Ascending aorta (tissue), 2 donors: ENCODE measurements around the gene IL22. TPM values are rescaled to one million over a fixed set of nuclear protein-coding genes. Genes with fewer than 3 reads are reported as not detected.

Source experiments
- DNase-seq, 2 donors: peaks; one replicate each; pipeline ENCODE4 v3.0.0-alpha.2; 2019; ENCODE audit warnings: low spot score in 2 of 2
- H3K27ac ChIP-seq, 2 donors: fragments of 200-600 bp; sonication (generic); one replicate each; pipeline ENCODE4 v1.5.1; 2016 to 2017; ENCODE audit warnings: mild to moderate bottlenecking in 1 of 2
- H3K27me3 ChIP-seq: fragments of 200-600 bp; sonication (generic); one replicate; pipeline ENCODE4 v1.5.1; 2017
- H3K36me3 ChIP-seq, 2 donors: fragments of 200-600 bp; sonication (generic); one replicate each; pipeline ENCODE4 v1.5.1; 2016
- H3K4me1 ChIP-seq, 2 donors: fragments of 200-600 bp; sonication (generic); one replicate each; pipeline ENCODE4 v1.5.1; 2016 to 2017; ENCODE audit warnings: mild to moderate bottlenecking in 1 of 2
- H3K4me3 ChIP-seq, 2 donors: fragments of 200-600 bp; sonication (generic); one replicate each; pipeline ENCODE4 v1.5.1; 2016 to 2017; ENCODE audit warnings: mild to moderate bottlenecking in 1 of 2
- H3K9me3 ChIP-seq, 2 donors: fragments of 200-600 bp; sonication (generic); one replicate each; pipeline ENCODE4 v1.5.1; 2016
- intact Hi-C: fragments of 100-400 bp; cut with DNase I; formaldehyde crosslinking; loops from one replicate; pipeline ENCODE4 v1.15.1; 2023
- total RNA-seq: library from RNA; depleted of rRNA; stranded (reverse); fragments of >200 nt; gene quantifications from one replicate; pipeline ENCODE4 v1.1.0, GENCODE V29; 2016
- TF ChIP-seq, protein P1 (sequence below), 3 experiments: fragments of 200-600 bp in 2 of 3; fragments of 450-650 bp in 1 of 3; sonication (generic) in 2 of 3; IDR thresholded peaks; one replicate each; pipeline ENCODE4 v1.5.1; 2016 to 2019; ENCODE audit warnings: antibody characterized with exemption in 3 of 3, mild to moderate bottlenecking in 1 of 3, moderate library complexity in 1 of 3

IL22 gene, protein sequence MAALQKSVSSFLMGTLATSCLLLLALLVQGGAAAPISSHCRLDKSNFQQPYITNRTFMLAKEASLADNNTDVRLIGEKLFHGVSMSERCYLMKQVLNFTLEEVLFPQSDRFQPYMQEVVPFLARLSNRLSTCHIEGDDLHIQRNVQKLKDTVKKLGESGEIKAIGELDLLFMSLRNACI
- not detected for total RNA-seq

DNA sequence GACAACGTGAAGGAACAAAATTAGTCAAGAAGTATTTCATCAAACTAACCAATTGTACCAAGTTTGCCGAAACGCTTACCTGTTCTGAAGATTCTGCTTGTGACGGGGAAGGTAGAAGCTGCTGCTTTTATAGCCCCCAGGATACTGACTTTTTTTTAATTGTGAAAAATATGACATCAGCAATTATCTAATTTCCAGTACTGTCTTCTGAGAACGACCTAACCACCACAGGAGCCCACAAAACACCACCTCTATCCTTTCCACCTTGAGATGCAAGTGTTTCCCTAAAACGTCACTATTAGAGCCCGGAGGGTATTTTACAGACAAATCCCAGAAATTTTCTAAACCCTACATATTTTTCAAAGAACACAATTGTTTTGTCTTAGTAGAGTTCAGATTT lies at the start of gene IL22:
Gene IL22 (minus strand): TSS at position 101 of the 400 bp plus-strand sequence. CDS start 156 bp downstream, outside the sequence.
- TF ChIP-seq, protein P1, sequence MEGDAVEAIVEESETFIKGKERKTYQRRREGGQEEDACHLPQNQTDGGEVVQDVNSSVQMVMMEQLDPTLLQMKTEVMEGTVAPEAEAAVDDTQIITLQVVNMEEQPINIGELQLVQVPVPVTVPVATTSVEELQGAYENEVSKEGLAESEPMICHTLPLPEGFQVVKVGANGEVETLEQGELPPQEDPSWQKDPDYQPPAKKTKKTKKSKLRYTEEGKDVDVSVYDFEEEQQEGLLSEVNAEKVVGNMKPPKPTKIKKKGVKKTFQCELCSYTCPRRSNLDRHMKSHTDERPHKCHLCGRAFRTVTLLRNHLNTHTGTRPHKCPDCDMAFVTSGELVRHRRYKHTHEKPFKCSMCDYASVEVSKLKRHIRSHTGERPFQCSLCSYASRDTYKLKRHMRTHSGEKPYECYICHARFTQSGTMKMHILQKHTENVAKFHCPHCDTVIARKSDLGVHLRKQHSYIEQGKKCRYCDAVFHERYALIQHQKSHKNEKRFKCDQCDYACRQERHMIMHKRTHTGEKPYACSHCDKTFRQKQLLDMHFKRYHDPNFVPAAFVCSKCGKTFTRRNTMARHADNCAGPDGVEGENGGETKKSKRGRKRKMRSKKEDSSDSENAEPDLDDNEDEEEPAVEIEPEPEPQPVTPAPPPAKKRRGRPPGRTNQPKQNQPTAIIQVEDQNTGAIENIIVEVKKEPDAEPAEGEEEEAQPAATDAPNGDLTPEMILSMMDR (IDR thresholded peaks at IDR 0.05) = no peak
- Histone ChIP-seq H3K9me3 (no peaks in the 10 kb centered on the region), H3K4me1 (no peaks in the 10 kb centered on the region), H3K27me3 (no peaks in the 10 kb centered on the region), H3K36me3 (no peaks in the 10 kb centered on the region), H3K27ac (no peak within 1 kb of the TSS), H3K4me3 (no peak within 1 kb of the TSS)
- DNase-seq = no peak
- intact Hi-C loops = no loop called here

DNA sequence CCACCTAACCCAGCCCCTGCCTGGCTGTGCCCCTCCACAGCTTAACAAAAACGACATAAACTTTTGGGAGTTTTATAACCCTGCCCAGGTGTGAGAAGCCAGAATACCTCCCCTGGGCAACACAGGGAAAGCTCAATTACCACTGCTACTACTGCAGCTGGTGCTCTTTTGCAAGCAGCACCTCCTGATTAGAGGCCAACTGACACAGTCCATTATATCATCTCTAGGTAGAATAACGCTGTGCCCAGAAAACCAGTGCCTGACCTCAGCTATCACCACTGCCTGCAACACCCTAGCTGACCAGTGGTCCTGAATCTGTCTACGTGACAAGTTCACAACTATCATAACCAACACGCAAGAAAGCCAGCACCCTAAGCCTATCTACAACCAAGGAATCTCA lies 44.5 kb upstream of the IL22 start:
- TF ChIP-seq, protein P1 (IDR thresholded peaks at IDR 0.05) = no peak
- Histone ChIP-seq H3K4me3 (no peak overlapping the region), H3K27me3 (no peaks in the 10 kb centered on the region), H3K27ac (no peak overlapping the region), H3K9me3 (peaks cover 6 to 18% of the 10 kb centered on the region in 2 donors), H3K4me1 (no peaks in the 10 kb centered on the region), H3K36me3 (peaks cover 8 to 36% of the 10 kb centered on the region in 2 donors)
- intact Hi-C loops = no loop called here
- DNase-seq = no peak

DNA sequence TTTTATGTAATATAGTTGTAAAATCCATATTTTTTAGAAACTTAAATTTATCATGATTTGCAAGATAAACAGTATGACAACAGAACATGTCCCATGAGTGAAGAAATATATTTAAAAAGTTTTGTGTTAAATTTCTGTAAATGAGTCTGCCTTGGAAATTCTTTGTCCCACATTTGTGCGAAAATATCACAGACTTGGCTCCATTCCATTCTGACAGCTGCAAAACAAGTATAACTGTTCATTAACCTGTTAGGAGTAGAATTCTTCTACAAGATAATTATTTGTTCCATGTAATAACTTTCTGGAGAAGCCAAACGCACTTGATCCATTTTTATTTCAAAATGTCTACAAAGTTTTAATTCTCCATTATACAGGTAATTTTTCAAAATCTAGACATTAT lies 40.8 kb upstream of the IL22 start:
- H3K9me3 ChIP-seq = peaks cover 0 to 6% of the 10 kb centered on the region in 2 donors
- H3K4me1 ChIP-seq = no peaks in the 10 kb centered on the region
- intact Hi-C loops = no loop called here
- H3K36me3 ChIP-seq = peaks cover 0 to 6% of the 10 kb centered on the region in 2 donors
- no peaks in the 10 kb centered on the region for H3K27me3 ChIP-seq
- H3K27ac ChIP-seq = no peak overlapping the region
- DNase-seq = no peak
- no peak overlapping the region for H3K4me3 ChIP-seq
- TF ChIP-seq, protein P1 (IDR thresholded peaks at IDR 0.05) = no peak

DNA sequence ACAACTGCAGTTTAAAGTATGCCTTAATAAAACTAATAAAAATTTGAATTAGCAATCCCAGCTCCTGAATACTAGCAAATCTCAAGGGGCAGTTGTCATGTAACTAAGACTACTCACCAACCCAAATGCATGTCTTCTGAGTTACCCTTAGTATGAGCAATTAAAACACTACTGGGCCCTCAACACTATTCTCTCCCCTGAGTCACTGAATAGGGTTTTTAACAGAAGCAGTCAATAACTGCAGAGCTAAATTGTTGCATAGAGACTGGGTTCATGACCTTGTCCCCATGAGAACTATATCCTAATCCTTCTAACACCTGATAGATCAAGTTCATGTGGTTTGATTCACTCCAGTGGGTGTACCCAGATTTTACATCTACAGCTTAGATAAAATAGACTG lies 39.9 kb upstream of the IL22 start:
- intact Hi-C loops = no loop called here
- no peak for DNase-seq
- Histone ChIP-seq H3K27ac (no peak overlapping the region), H3K4me3 (no peak overlapping the region), H3K9me3 (no peaks in the 10 kb centered on the region), H3K36me3 (peaks cover 0 to 1% of the 10 kb centered on the region in 2 donors), H3K27me3 (no peaks in the 10 kb centered on the region), H3K4me1 (no peaks in the 10 kb centered on the region)
- TF ChIP-seq, protein P1 (IDR thresholded peaks at IDR 0.05) = no peak

DNA sequence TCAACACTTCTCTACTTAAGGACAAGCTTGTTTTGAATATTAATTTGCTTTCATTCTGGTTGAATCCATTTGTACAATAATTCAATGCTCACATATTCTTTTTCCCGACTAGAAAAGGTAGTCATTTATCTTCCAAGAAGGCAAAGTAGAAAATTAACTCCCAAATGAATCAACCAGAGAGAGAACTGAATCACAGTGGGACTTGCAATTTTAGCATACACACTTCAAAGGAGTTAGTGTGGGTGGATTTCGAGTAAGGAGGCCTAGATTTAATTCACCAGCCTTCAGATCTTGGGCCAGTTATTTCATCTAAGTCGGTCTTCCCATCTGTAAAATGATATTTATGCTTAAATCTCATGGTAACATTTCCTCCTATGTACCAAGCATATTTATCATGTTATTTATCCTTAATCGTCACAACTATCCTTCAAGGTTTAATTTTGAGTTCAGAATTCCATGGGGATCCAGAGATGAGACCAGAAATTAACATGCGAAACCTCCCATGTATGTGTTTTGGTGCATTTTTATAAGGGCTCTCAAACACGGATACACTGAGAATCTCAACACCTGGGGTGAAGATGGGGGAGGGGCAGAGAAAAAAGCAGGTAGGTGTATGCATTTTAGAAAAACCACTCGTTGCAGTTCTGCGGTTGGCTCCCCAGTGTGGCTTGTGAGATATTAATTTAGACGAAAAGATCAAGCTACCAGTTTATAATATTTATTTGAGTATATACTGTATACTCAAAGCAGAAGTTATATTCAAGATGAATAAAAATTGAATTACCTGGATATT lies 38.9 kb upstream of the IL22 start:
- no peak overlapping the region for H3K27ac ChIP-seq
- H3K4me1 ChIP-seq = no peaks in the 10 kb centered on the region
- H3K4me3 ChIP-seq = no peak overlapping the region
- intact Hi-C loops = no loop called here
- H3K9me3 ChIP-seq = no peaks in the 10 kb centered on the region
- no peaks in the 10 kb centered on the region for H3K36me3 ChIP-seq
- no peaks in the 10 kb centered on the region for H3K27me3 ChIP-seq
- DNase-seq = no peak
- TF ChIP-seq, protein P1 (IDR thresholded peaks at IDR 0.05) = no peak
